ENCODE measurements around the gene ADGRG6.

- TF ChIP-seq CTCF (IDR thresholded peaks at IDR 0.05; ENCODE audit: low read depth, low read length, missing input control) (no peak), REST (IDR thresholded peaks at IDR 0.05) (no peak), YY1 (IDR thresholded peaks at IDR 0.05) (no peak), RXRA (IDR thresholded peaks at IDR 0.05) (no peak), HNF4A (conservative IDR thresholded peaks at IDR 0.05) (no peak), SP1 (IDR thresholded peaks at IDR 0.05) (no peak), RAD21 (IDR thresholded peaks at IDR 0.05) (no peak), JUND (IDR thresholded peaks at IDR 0.05) (no peak)
These were observed 2.4 kb downstream of the ADGRG6 start for GRCh38 chr6:142304241-142304640.

Data from liver (tissue), 3 donors.